NK-92 (cell line): Measurements from ENCODE around the gene DRC7.
"Not testable (repeated sequence)": the region's sequence is repeated elsewhere in the genome, so short reads cannot be mapped to it uniquely, and the experiment has no call there.

ENCODE experiments used
- DNase-seq: peaks from one replicate; lab custom pipeline; 2025; ENCODE audit not compliant: unreplicated experiment; lab: John Stamatoyannopoulos, UW

DRC7 gene

DNA sequence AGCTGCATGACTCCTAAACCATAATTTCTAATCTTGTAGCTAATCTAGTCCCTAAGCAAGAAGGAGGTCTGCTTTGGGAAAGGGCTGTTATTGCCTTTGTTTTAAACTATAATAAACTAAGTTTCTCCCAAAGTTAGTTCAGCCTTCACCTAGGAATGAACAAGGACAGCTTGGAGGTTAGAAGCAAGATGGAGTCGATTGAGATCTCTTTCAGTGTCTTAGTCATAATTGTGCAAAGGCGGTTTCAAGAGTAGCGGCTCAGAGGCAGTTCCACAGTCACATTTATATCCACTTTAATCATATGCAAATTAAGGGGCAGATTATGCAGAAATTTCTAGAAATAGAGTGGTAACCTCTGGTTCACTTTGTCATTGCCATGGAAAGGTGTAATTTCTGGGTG, 17.4 kb downstream of the DRC7 start:
- no peak for DNase-seq

- DNase-seq, result not testable (repeated sequence)
Measured at GRCh38 chr16:57712569-57712968, 18.0 kb downstream of the DRC7 start.

- DNase-seq, result no peak
Measured at GRCh38 chr16:57713596-57713995, 19.0 kb downstream of the DRC7 start.

DNA sequence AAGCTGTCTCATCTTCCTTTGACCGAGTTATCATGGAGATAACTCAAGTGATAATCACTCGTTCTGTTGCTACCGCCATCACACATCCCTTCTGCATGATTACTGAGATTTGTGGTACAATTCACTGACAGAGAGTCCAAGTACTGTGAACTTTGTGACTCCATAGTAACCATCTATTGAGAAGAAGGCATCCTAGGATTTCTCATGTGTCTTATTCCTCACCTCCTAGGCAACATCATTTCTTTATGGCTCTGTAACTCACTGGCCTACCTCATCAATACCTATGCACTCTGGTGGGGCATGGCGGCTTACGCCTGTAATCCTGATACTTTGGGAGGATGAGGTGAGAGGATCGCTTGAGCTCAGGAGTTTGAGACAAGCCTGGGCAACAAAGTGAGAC, 19.4 kb downstream of the DRC7 start:
- no peak for DNase-seq

DNA sequence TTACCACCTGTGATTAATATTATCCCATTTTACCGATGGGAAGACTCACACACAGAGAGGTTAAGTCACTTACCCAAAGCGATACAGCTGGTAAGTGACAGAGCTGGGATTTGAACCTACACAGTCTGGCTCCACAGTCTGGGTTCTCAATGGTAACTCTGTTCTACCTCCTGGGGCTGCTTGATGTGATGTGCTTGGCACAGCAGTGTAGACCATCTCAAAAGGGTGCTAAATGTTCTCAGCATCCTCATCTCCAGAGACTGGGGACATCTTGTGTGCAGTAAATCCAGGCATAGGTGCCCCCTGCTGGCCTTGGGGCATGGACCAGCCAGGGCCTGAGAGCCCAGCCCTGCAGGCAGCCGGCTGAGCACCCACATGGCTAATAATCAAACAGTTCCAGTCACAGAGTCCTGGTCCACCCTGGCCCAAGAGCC, 25.6 kb downstream of the DRC7 start:
- DNase-seq, result no peak

DNA sequence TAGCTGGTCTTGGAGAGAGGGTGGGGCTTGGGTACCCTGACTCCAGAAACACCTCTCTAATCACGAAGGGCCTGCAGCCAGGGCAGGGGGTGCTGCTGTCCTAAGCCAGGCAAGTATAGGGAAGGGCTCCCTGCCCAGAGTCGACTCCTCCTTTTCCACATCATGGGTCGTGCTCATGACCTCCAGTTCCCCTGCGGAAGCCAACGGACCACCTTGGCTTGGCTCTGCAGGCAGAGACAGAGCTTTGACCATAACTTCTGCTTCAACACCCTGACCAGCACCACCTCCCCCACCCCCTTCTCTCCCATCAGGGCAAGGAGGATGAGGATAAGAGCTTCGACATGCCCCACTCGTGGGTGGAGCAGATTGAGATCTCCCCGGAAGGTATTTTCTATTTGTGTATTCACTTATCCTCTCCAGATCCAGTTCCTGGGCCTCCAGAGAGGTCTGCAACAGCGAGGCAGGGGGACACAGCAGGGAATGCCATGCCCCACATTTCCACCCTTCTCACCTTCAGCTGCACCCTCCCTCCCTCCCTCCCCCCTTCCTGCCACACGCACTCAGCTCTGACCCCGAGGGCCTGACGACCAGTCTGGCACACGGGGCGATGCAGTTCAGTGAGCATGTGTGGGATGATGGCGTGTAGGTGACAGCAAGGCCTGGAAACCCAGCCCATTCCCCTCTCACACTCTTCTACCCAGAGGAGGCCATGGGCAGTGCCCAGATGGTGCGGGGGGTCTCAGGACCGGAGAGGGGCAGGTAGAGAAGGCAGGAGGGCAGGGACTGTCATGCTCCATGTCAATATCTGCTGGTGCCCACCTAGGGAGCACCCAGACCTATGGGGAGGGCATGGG, 27.0 kb downstream of the DRC7 start:
- no peak for DNase-seq

DNA sequence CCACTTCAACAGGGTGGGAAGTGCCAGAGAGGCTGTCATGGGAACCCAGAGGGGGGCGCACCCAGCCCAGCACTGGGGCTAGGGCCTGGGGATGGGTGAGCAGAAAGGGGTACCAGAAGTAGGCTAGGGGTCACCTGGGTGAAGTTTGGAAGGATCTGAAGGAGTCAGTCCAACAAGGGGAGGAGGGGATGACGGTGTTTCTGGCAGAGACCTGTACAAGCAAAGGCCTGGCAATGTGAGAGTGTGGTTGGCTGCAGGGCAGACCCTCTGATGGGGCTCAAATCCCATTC, 27.5 kb downstream of the DRC7 start:
- no peak for DNase-seq

GRCh38 chr16:57722651-57723050, 28.0 kb downstream of the DRC7 start:
- DNase-seq, result no peak

GRCh38 chr16:57723170-57723569, 28.6 kb downstream of the DRC7 start:
- DNase-seq, result no peak

GRCh38 chr16:57724531-57724930, 29.9 kb downstream of the DRC7 start:
- DNase-seq, result no peak

- DNase-seq, result no peak
Measured at GRCh38 chr16:57725151-57725550, 30.5 kb downstream of the DRC7 start.

DNA sequence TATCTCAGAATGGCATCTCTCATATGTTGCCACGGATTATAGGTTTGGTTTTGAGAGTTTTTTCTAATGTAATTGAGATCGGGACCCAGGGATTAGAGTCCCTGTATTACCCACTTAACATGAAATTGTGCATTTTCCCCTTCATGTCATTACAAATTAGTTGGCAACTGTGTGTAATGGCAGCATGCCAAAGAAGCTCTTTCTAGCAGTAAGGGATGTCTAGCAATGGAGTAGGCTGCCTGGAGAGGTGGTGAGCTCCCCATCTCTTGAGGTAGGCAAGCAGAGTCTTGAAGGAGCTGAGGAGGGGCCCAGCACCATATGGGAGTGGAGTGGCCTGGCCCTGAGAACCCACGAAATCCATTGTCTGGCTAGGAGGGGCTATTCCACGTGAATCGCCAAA, 30.9 kb downstream of the DRC7 start:
- no peak for DNase-seq

GRCh38 chr16:57725976-57726375, 31.4 kb downstream of the DRC7 start:
- no peak for DNase-seq

DNA sequence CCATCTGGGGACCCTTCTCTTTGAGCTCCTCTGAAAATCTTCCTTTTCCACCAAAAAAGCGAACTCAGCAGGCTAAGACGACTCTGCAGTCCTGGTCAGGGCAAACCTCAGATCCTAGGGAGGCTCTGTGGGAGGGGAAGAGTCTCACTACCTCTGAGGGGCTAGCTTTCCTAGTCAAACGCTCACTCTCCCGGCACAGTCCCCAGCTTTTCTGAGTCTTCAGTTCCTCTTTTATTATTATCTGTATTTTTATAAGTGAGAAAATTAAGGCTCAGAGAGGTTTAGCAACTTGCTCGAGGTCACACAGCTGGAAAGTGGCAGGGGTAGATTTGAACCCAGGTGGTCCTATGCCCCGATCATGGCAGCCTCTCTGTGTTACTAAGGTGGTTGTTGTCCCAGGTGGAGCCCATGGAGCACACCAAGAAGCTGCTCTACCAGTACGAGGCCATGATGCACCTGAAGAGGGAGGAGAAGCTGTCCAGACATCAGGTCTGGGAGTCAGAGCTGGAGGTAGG, 31.9 kb downstream of the DRC7 start:
- no peak for DNase-seq

GRCh38 chr16:57727610-57728009, 33.0 kb downstream of the DRC7 start:
- DNase-seq, result no peak

- no peak for DNase-seq
Measured at GRCh38 chr16:57728336-57729181, 34.0 kb downstream of the DRC7 start.

DNA sequence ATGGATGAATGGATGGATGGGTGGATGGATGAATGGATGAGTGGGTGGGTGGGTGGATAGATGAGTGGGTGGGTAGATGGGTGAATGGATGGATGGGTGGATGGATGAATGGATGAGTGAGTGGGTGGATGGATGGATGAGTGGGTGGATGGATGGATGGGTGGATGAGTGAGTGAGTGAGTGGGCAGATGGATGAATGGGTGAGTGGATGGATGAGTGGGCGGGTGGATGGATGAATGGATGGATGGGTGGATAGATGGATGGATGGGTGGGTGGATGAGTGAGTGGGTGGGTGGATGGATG, 34.5 kb downstream of the DRC7 start:
- no peak for DNase-seq

GRCh38 chr16:57729852-57730251, 35.2 kb downstream of the DRC7 start:
- not testable (repeated sequence) for DNase-seq

DNA sequence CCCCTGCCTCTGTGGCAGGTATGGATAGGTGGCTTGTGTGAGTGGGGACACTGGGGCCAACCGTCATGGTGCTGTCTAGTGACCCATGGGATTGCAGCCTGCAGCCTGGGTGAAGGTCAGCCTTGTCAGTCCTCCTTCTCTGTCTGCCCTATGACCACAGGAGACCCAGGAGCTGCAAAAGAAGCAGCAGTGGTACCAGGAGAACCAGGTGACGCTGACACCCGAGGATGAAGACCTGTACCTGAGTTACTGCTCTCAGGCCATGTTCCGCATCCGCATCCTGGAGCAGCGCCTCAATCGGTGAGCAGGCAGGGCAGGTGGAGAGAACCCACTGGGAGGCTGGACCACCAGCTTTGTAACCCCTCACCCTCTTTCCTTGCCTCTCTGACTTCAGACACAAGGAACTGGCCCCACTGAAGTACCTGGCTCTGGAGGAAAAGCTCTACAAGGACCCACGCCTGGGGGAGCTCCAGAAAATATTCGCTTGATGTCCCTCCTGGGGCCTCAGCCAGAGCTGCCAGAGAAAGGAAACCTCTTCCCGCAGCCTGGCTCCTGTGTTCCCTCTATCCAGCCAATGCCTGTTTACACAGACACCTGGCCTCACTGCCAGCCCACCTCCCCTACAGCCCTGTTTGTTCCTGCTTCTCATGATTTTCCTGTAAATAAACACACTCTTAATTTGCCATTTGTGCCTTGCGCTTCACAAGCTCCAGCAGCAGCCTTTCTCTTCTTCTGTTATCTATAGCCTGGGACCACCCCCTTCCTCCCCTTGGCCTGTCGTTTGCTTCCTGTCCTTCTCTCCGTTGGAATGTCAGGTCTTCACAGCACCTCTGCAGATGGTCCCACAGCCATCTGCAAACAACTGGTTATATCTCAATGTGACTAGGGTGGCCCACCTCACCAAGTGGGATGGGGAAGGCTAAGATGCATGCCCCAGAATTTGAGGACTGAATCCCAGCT, 36.4 kb downstream of the DRC7 start:
- no peak for DNase-seq

GRCh38 chr16:57732037-57732436, 37.4 kb downstream of the DRC7 start:
- no peak for DNase-seq

GRCh38 chr16:57732714-57733113, 38.1 kb downstream of the DRC7 start:
- no peak for DNase-seq
